Epithelial cell of esophagus (primary cell): ENCODE data around the gene PCBP1.
"Not testable (repeated sequence)": the region's sequence is repeated elsewhere in the genome, so short reads cannot be mapped to it uniquely, and the experiment has no call there.

Experiments
- DNase-seq: peaks from one replicate; pipeline ENCODE4 v3.0.0; 2010; ENCODE audit warnings: low read depth
- H3K4me3 ChIP-seq: 2 replicates; pipeline ENCODE4 v1.5.1; 2011; ENCODE audit warnings: mild to moderate bottlenecking, low read length, control low read depth
- CTCF ChIP-seq: IDR thresholded peaks from 2 replicates; pipeline ENCODE4 v1.5.1; 2011; ENCODE audit warnings: low read depth, mild to moderate bottlenecking, low read length, control low read depth, inconsistent platforms; ENCODE audit not compliant: insufficient read depth; ENCODE audit errors: missing control alignments

The PCBP1 gene

GRCh38 chr2:70123051-70123828 is 36.0 kb downstream of the PCBP1 start:
- TF ChIP-seq CTCF = no peak
- DNase-seq = no peak
- no peak overlapping the region for H3K4me3 ChIP-seq

- TF ChIP-seq CTCF = no peak
- H3K4me3 ChIP-seq = peak overlapping the region; percentile 55
- no peak for DNase-seq
Observed at GRCh38 chr2:70123829-70124116, 36.5 kb downstream of the PCBP1 start.

GRCh38 chr2:70124983-70125480 is 37.8 kb downstream of the PCBP1 start:
- no peak for TF ChIP-seq CTCF
- DNase-seq = no peak
- H3K4me3 ChIP-seq = peak overlapping the region; percentile 55

- H3K4me3 ChIP-seq = peak overlapping the region; percentile 55
- TF ChIP-seq CTCF = no peak
- no peak for DNase-seq
Observed at GRCh38 chr2:70125498-70125898, 38.2 kb downstream of the PCBP1 start.

- H3K4me3 ChIP-seq = no peak overlapping the region
- no peak for TF ChIP-seq CTCF
- no peak for DNase-seq
Observed at GRCh38 chr2:70126413-70126812, 39.1 kb downstream of the PCBP1 start.

- no peak overlapping the region for H3K4me3 ChIP-seq
- DNase-seq = no peak
- no peak for TF ChIP-seq CTCF
Observed at GRCh38 chr2:70128005-70128404, 40.7 kb downstream of the PCBP1 start.

GRCh38 chr2:70131344-70132143 is 44.3 kb downstream of the PCBP1 start:
- H3K4me3 ChIP-seq, DNase-seq: not testable (repeated sequence)
